Astrocyte (in vitro differentiated cells and primary cell): ENCODE measurements around the gene PLEKHG3.

Source experiments
- CTCF ChIP-seq: IDR thresholded peaks from 2 replicates; pipeline ENCODE4 v1.5.1; 2011; ENCODE audit warnings: low read depth, mild to moderate bottlenecking, inconsistent platforms, low read length, moderate library complexity; ENCODE audit not compliant: insufficient read depth
- EZH2 ChIP-seq: IDR thresholded peaks from 2 replicates; pipeline ENCODE4 v1.6.1; 2012; ENCODE audit warnings: mild to moderate bottlenecking, low read length, inconsistent platforms; ENCODE audit not compliant: insufficient read depth

GRCh38 chr14:64759555-64759938 is 55.3 kb downstream of the PLEKHG3 start:
- TF ChIP-seq CTCF (no peak), EZH2 (no peak)
